ENCODE data around the gene GEMIN8. TPM values are rescaled to one million over a fixed set of nuclear protein-coding genes. Genes with fewer than 3 reads are reported as not detected.

Gene GEMIN8, protein sequence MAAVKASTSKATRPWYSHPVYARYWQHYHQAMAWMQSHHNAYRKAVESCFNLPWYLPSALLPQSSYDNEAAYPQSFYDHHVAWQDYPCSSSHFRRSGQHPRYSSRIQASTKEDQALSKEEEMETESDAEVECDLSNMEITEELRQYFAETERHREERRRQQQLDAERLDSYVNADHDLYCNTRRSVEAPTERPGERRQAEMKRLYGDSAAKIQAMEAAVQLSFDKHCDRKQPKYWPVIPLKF
- total RNA-seq (ENCODE audit: low replicate concordance), result 18.7 and 19.8 TPM in 2 replicates
- long read RNA-seq, transcript GEMIN8-203 (4 exons, 1,119 nt), result major isoform, 14 of 38 reads
- long read RNA-seq, partial matches to known transcripts, result 1 of 38 reads
- long read RNA-seq, other reads (novel, unspliced or antisense), result 22 of 38 reads

DNA sequence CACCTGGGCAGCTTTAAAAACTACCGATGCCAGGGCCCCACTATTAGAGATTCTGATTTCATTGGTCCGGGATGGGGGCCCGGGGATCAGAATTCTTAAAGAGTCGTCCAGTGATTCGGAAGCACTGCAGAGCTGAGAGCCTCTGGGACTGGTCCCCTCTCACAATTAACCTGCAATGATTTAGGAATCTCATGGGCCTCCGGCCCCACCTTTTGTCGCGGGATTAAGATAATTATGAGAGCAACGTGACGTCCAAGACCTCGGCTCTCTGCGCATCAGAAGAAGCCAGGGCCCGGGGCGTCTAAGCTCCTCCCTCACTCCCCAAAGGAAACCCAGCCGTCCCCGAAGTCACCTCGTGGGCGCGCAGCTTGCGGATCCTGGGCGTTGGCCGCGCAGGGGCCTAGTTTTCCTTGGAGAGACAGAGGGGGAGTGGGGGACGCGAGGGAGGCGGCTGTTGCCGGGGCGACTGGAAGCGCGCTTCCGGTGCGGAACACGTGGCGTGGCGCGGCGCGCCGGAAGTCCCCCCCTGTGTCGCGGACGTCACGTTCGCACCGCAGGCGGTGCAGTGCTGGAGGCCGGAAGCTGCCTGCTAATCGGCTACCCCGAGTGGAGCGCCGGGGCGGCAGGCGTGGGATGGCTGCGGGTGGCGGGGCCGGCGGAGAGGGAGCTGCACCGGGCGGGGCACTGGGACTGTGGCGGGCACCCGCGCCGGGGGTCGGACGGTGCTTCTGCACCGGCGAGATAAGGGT, at the start of gene GEMIN8:
Gene GEMIN8 (minus strand): TSS at position 468 of the 749 bp plus-strand sequence. CDS start 8,414 bp downstream, outside the sequence.
- Mint-ChIP-seq H3K4me1 (ENCODE audit: unreplicated experiment) (no peaks in the 10 kb centered on the region), H3K9me3 (no peaks in the 10 kb centered on the region), H3K4me3 (peak within 1 kb of the TSS; percentile 93), H3K27me3 (no peaks in the 10 kb centered on the region), H3K36me3 (no peaks in the 10 kb centered on the region), H3K27ac (peak within 1 kb of the TSS; percentile 93)
- TF ChIP-seq, protein P1, sequence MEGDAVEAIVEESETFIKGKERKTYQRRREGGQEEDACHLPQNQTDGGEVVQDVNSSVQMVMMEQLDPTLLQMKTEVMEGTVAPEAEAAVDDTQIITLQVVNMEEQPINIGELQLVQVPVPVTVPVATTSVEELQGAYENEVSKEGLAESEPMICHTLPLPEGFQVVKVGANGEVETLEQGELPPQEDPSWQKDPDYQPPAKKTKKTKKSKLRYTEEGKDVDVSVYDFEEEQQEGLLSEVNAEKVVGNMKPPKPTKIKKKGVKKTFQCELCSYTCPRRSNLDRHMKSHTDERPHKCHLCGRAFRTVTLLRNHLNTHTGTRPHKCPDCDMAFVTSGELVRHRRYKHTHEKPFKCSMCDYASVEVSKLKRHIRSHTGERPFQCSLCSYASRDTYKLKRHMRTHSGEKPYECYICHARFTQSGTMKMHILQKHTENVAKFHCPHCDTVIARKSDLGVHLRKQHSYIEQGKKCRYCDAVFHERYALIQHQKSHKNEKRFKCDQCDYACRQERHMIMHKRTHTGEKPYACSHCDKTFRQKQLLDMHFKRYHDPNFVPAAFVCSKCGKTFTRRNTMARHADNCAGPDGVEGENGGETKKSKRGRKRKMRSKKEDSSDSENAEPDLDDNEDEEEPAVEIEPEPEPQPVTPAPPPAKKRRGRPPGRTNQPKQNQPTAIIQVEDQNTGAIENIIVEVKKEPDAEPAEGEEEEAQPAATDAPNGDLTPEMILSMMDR (conservative IDR thresholded peaks at IDR 0.05), result no peak
- DNase-seq (ENCODE audit: extremely low spot score, unreplicated experiment), result peak; percentile 87

DNA sequence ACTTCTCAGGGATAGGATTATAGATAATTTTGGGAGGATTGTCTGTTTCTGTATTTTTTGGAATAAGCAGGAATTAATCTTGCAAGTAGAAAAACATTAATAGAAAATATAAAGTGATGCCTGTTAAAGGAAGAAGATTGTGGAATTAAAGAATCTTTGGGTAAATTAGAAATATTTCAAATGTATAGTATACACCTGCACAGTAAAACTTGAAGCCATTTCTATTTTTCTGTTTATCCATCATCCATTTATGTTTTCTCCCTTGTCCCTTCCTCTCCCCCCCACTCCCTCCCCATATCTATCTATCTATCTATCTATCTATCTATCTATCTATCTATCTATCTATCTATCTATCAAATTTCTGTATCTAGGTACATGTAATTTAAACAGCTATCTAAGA, 46.9 kb upstream of the GEMIN8 start:
- TF ChIP-seq, protein P1 (conservative IDR thresholded peaks at IDR 0.05), result no peak
- Mint-ChIP-seq H3K4me1 (ENCODE audit: unreplicated experiment) (peaks cover 6% of the 10 kb centered on the region), H3K9me3 (no peaks in the 10 kb centered on the region), H3K4me3 (no peak overlapping the region), H3K27me3 (no peaks in the 10 kb centered on the region), H3K36me3 (no peaks in the 10 kb centered on the region), H3K27ac (no peak overlapping the region)
- no peak for DNase-seq (ENCODE audit: extremely low spot score, unreplicated experiment)

DNA sequence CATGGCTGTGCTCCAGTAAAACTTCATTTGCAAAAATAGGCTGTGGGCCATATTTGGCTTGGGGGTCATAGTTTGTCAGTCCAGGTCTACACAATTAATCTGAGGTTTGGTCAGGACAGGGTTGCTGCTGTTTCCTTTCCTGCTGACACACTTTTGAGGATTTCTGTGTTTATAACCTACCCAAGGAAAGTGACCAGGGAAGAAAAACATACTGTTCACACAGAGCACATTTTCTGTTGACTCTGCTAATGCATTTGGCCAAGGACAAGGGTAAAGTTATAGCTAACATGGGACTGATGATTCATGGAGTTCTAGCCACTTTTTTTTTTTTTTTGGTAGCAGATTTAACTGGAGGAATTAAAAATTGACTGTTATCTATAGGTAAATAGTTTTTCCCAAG, 43.9 kb upstream of the GEMIN8 start:
- peaks cover 5% of the 10 kb centered on the region for H3K9me3 Mint-ChIP-seq
- no peak overlapping the region for H3K4me3 Mint-ChIP-seq
- no peaks in the 10 kb centered on the region for H3K27me3 Mint-ChIP-seq
- peaks cover 6% of the 10 kb centered on the region for H3K4me1 Mint-ChIP-seq (ENCODE audit: unreplicated experiment)
- no peak overlapping the region for H3K27ac Mint-ChIP-seq
- H3K36me3 Mint-ChIP-seq, result no peaks in the 10 kb centered on the region
- no peak for DNase-seq (ENCODE audit: extremely low spot score, unreplicated experiment)
- TF ChIP-seq, protein P1 (conservative IDR thresholded peaks at IDR 0.05), result no peak

DNA sequence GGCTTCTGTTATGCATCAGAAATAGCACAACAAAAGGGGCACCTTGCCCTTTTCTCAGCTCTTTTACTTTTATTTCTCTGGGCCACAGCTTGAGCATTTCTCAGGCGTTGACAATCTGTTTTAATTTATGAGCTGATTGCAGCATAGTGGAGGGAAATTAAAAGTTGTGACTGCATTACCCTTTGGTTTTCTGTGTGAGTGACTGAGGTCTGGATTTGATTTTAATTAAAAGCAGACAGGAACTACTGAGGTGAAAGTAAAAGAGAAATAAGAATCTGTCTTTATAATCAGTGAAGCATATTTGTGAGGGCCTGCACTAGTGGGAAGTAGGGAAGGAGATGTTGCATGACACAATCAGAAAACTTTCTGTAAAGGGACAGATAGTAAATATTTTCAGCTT, 43.4 kb upstream of the GEMIN8 start:
- DNase-seq (ENCODE audit: extremely low spot score, unreplicated experiment), result no peak
- TF ChIP-seq, protein P1 (conservative IDR thresholded peaks at IDR 0.05), result no peak
- Mint-ChIP-seq H3K4me3 (no peak overlapping the region), H3K36me3 (no peaks in the 10 kb centered on the region), H3K27me3 (no peaks in the 10 kb centered on the region), H3K27ac (no peak overlapping the region), H3K4me1 (ENCODE audit: unreplicated experiment) (peaks cover 6% of the 10 kb centered on the region), H3K9me3 (peaks cover 5% of the 10 kb centered on the region)

DNA sequence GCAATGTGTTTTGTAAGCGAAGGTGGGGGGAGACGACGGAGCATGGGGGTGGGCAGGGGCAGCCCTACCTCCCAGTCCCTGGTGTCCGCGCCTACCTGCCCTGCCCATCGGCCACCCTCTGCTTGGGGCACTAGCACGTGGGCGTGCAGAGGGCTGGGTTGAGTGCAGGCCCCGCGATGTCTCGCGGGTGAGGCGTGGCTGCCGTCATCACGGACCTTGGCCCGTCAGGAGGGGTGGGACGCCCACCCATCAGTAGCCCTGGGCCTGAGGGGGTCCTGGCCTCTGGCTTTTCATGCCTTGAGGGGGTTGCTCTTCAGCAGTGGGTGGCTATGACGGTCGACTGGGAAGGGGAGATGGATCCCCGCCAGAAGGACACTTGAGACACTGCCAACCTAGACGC, 36.1 kb upstream of the GEMIN8 start:
- Mint-ChIP-seq H3K9me3 (peaks cover 5% of the 10 kb centered on the region), H3K27ac (no peak overlapping the region), H3K4me3 (no peak overlapping the region), H3K27me3 (no peaks in the 10 kb centered on the region), H3K4me1 (ENCODE audit: unreplicated experiment) (no peaks in the 10 kb centered on the region), H3K36me3 (no peaks in the 10 kb centered on the region)
- TF ChIP-seq, protein P1 (conservative IDR thresholded peaks at IDR 0.05), result no peak
- DNase-seq (ENCODE audit: extremely low spot score, unreplicated experiment), result no peak
